ENCODE results near the gene SDHB. TPM values are rescaled to one million over a fixed set of nuclear protein-coding genes. Genes with fewer than 3 reads are reported as not detected.

Gene SDHB
- 103 and 106 TPM in 2 replicates for total RNA-seq (2014; rRNA removed; shearing (Covaris generic))
- total RNA-seq (2022): 98.4 and 105 TPM in 2 replicates
- Bru-seq, nascent RNA: percentile 73 among the genes with signal in this experiment
- BruChase-seq, experiment 1, labeled RNA remaining after a 6-hour chase: percentile 70 among the genes with signal in this experiment
- BruChase-seq, experiment 2, labeled RNA remaining after a 2-hour chase: percentile 65 among the genes with signal in this experiment
- long read RNA-seq, transcript SDHB-201 (8 exons, 1,153 nt): major isoform, 110 of 122 reads
- long read RNA-seq, partial matches to known transcripts: 6 of 122 reads
- long read RNA-seq, other reads (novel, unspliced or antisense): 6 of 122 reads

DNA sequence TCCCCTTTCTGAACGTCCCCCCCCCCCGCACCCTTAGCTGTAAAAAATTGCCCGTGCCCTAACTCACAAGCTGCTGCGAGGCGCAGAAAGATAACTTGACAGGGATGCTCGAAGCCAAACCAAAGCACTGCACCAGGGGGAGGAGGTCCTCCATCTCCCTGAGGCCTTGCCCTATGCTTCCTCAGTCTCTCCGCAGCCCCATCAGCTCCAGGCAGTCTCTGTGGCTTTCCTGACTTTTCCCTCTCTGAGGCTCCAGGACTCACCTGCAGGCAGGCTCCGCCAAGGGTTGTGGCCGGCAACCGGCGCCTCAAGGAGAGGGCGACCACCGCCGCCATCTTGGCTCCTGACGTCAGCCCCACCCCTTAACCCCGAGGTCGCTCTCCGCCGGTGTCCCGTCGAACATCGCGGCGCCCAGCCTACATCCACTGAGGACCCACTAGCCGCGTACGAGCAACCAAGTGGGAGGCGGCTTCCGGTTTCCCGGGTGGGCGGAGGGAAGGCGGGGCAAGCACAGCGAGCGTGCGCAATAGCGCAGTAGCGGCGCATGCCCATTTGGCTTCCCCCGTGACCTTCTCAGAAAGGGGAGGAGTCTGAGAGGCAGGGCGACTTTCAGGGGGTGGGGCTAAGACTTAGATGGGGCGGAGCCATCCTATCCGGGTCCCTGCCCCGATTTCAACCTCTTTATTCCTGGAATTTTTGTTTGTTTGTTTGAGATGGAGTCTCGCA lies at the start of gene SDHB:
SDHB (minus strand) TSS at position 348 of the 726 bp plus-strand sequence; CDS start at position 335, 13 bp downstream.
- Histone ChIP-seq H3K4me2 (ENCODE audit: low read length) (peak within 1 kb of the TSS; percentile 73), H3K9me3 (ENCODE audit: low read length) (no peaks in the 10 kb centered on the region), H3K4me3 (ENCODE audit: low read depth, low read length, poor library complexity, severe bottlenecking) (peak within 1 kb of the TSS; percentile 93), H4K20me1 (ENCODE audit: insufficient read depth, low read length) (peaks cover 10% of the 10 kb centered on the region; the same call in 1 of the 2 replicates), H3K9me2 (ENCODE audit: insufficient read depth, low read length) (no peaks in the 10 kb centered on the region), H3K4me1 (ENCODE audit: insufficient read depth, low read length, poor library complexity, severe bottlenecking) (peaks cover 20% of the 10 kb centered on the region), H3K79me2 (ENCODE audit: insufficient read depth, low read depth, low read length) (peaks cover 42% of the 10 kb centered on the region), H2AFZ (ENCODE audit: low read length) (peak within 1 kb of the TSS; percentile 91; the same call in 1 of the 2 replicates), H3K27ac (ENCODE audit: low read depth, low read length, poor library complexity, severe bottlenecking) (peak within 1 kb of the TSS; percentile 27), H3K36me3 (ENCODE audit: insufficient read depth, low read length) (peaks cover 25% of the 10 kb centered on the region)
- peak; percentile 98 for DNase-seq (ENCODE audit: low spot score)
- ChIA-PET POLR2A (interaction anchor here (0.6 kb wide), 1 partner anchor 215 kb away, joined by 4 read pairs; no protein-coding TSS in a partner anchor), CTCF (ENCODE audit: unreplicated experiment) (no interaction called here)
- BruUV-seq (replicated peaks): no TSS peak
- TF ChIP-seq CTCF (conservative IDR thresholded peaks at IDR 0.05; ENCODE audit: low read length) (no peak), EZH2phosphoT487 (IDR thresholded peaks at IDR 0.05; ENCODE audit: borderline replicate concordance, low read depth, low read length) (no peak)
- intact Hi-C loops (cut with micrococcal nuclease; ENCODE audit: unreplicated experiment): loop anchor here (10.0 kb wide), 1 partner anchor 281 kb away; no protein-coding TSS in a partner anchor

DNA sequence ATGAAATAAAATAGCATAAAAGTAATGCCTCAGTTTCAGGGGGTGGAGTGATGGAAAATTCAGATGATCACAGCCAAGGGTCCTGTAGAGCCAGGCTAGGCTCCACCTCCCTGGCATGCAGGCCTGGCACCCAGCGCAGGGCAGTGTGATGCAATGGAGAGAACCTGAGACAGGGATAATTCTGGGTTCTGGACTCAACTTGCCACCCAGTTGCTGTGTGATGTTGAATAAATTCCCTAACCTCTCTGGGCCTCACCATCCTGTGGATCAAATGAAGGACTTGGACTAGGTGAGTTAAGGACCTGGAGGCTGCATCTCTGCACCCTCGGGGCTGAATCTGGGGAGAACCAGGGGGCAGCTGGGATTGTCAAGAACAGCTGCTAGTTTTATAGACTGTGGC lies 48.4 kb upstream of the SDHB start:
- Histone ChIP-seq H3K4me2 (ENCODE audit: low read length) (no peak overlapping the region), H3K4me3 (ENCODE audit: low read depth, low read length, poor library complexity, severe bottlenecking) (no peak overlapping the region), H3K4me1 (ENCODE audit: insufficient read depth, low read length, poor library complexity, severe bottlenecking) (no peaks in the 10 kb centered on the region), H3K9me3 (ENCODE audit: low read length) (no peaks in the 10 kb centered on the region), H4K20me1 (ENCODE audit: insufficient read depth, low read length) (no peaks in the 10 kb centered on the region), H2AFZ (ENCODE audit: low read length) (no peak overlapping the region), H3K27ac (ENCODE audit: low read depth, low read length, poor library complexity, severe bottlenecking) (no peak overlapping the region), H3K9me2 (ENCODE audit: insufficient read depth, low read length) (no peaks in the 10 kb centered on the region), H3K36me3 (ENCODE audit: insufficient read depth, low read length) (no peaks in the 10 kb centered on the region), H3K79me2 (ENCODE audit: insufficient read depth, low read depth, low read length) (no peaks in the 10 kb centered on the region)
- DNase-seq (ENCODE audit: low spot score): no peak
- no TSS peak for BruUV-seq (replicated peaks)
- no peak for TF ChIP-seq CTCF (conservative IDR thresholded peaks at IDR 0.05; ENCODE audit: low read length)
- no peak for TF ChIP-seq EZH2phosphoT487 (IDR thresholded peaks at IDR 0.05; ENCODE audit: borderline replicate concordance, low read depth, low read length)
- intact Hi-C loops (cut with micrococcal nuclease; ENCODE audit: unreplicated experiment): no loop called here
- ChIA-PET POLR2A (no interaction called here), CTCF (ENCODE audit: unreplicated experiment) (no interaction called here)
